H1 (cell line): ENCODE data around the gene MED12L. TPM values are rescaled to one million over a fixed set of nuclear protein-coding genes. Genes with fewer than 3 reads are reported as not detected.

ENCODE experiments used
- CTCF ChIA-PET: fragments of 300-600 bp; sonication (Branson Sonifier 250); formaldehyde crosslinking; loops from one replicate; lab custom pipeline; 2021; ENCODE audit not compliant: partially characterized antibody; lab: Charles Lee
- POLR2A ChIA-PET: fragments of 300-600 bp; sonication (Branson Sonifier 250); formaldehyde crosslinking; loops from one replicate; lab custom pipeline; 2021; ENCODE audit warnings: inconsistent platforms; ENCODE audit not compliant: partially characterized antibody; lab: Charles Lee
- DNase-seq, 2 experiments: peaks; one replicate each; pipeline versions ENCODE4 v3.0.0 to v3.0.0-alpha.2; 2010 to 2022; ENCODE audit warnings: low spot score in 2 of 2, low read depth in 1 of 2, mixed read lengths in 1 of 2
- FAIRE-seq: peaks from 2 replicates; lab custom pipeline; 2011; peaks lifted over from hg19 to GRCh38; lab: Jason Lieb, UNC
- H2AFZ ChIP-seq: 2 replicates; pipeline ENCODE4 v1.8.1; 2012; ENCODE audit warnings: low read length, inconsistent platforms
- H2AK5ac ChIP-seq: 2 replicates; pipeline ENCODE4 v1.6.1; 2013; ENCODE audit warnings: low read depth, low read length
- H2BK120ac ChIP-seq: replicated peaks from 2 replicates; pipeline ENCODE3; 2013; ENCODE audit warnings: low read depth, low read length, inconsistent platforms
- H2BK12ac ChIP-seq: 2 replicates; pipeline ENCODE4 v1.6.1; 2013; ENCODE audit warnings: low read depth, low read length
- H2BK15ac ChIP-seq: 2 replicates; pipeline ENCODE4 v1.6.1; 2013; ENCODE audit warnings: low read length
- H2BK20ac ChIP-seq: 2 replicates; pipeline ENCODE4 v1.6.1; 2013; ENCODE audit warnings: low read length
- H2BK5ac ChIP-seq: 2 replicates; pipeline ENCODE4 v1.6.1; 2013; ENCODE audit warnings: low read depth, low read length
- H3K14ac ChIP-seq: 2 replicates; pipeline ENCODE4 v1.6.1; 2013; ENCODE audit warnings: inconsistent platforms; ENCODE audit not compliant: insufficient read length
- H3K18ac ChIP-seq: 2 replicates; pipeline ENCODE4 v1.6.1; 2013; ENCODE audit warnings: low read length; ENCODE audit errors: extremely low read depth
- H3K23ac ChIP-seq: 2 replicates; pipeline ENCODE4 v1.6.1; 2013; ENCODE audit warnings: inconsistent platforms; ENCODE audit not compliant: insufficient read length
- H3K23me2 ChIP-seq: 2 replicates; pipeline ENCODE4 v1.6.1; 2013; ENCODE audit warnings: low read depth, low read length
- H3K27ac ChIP-seq: 2 replicates; pipeline ENCODE4 v1.6.1; 2011; ENCODE audit warnings: low read depth, low read length, inconsistent platforms
- H3K27me3 ChIP-seq, 4 experiments: replicated peaks in 1 of 4; 1 replicate in 1 of 4; 2 replicates in 3 of 4; pipeline versions ENCODE4 v1.6.1 to v1.8.1; 2011 to 2013; ENCODE audit warnings: low read length in 3 of 4, mild to moderate bottlenecking in 3 of 4, inconsistent platforms in 2 of 4, mixed read lengths in 2 of 4, moderate library complexity in 1 of 4; ENCODE audit not compliant: control insufficient read depth in 3 of 4, insufficient read depth in 3 of 4; ENCODE audit errors: extremely low read depth in 1 of 4
- H3K36me3 ChIP-seq, 4 experiments: 2 replicates each; pipeline versions ENCODE4 v1.6.1 to v1.8.1; 2011 to 2013; ENCODE audit warnings: mild to moderate bottlenecking in 4 of 4, low read length in 3 of 4, moderate library complexity in 2 of 4, control low read depth in 1 of 4, inconsistent platforms in 1 of 4; ENCODE audit not compliant: insufficient read depth in 4 of 4, control insufficient read depth in 2 of 4
- H3K4ac ChIP-seq: replicated peaks from 2 replicates; pipeline ENCODE3; 2013; ENCODE audit warnings: low read length, low read depth, mixed read lengths, inconsistent platforms; ENCODE audit not compliant: insufficient read length
- H3K4me1 ChIP-seq, 4 experiments: replicated peaks in 1 of 4; 1 replicate in 1 of 4; 2 replicates in 3 of 4; pipeline versions ENCODE4 v1.6.1 to v1.8.1; 2011 to 2013; ENCODE audit warnings: low read length in 3 of 4, inconsistent platforms in 2 of 4, mixed read lengths in 1 of 4; ENCODE audit not compliant: insufficient read depth in 4 of 4, control insufficient read depth in 3 of 4
- H3K4me2 ChIP-seq, 2 experiments: 2 replicates each; pipeline versions ENCODE4 v1.6.1 to v1.8.1; 2011 to 2013; ENCODE audit warnings: low read depth in 2 of 2, low read length in 2 of 2, control low read depth in 1 of 2, inconsistent platforms in 1 of 2, mild to moderate bottlenecking in 1 of 2; ENCODE audit not compliant: insufficient read depth in 1 of 2
- H3K4me3 ChIP-seq, 4 experiments: fragments of 200-600, 300-600 bp in 1 of 4; sonication (generic), shearing (Covaris generic), sonication (Bioruptor Twin) in 1 of 4; 2 replicates each; pipeline versions ENCODE4 v1.5.1 to v1.8.1; 2011 to 2016; ENCODE audit warnings: low read length in 4 of 4, low read depth in 3 of 4, control low read depth in 2 of 4, inconsistent platforms in 2 of 4, mild to moderate bottlenecking in 2 of 4, mixed read lengths in 1 of 4, moderate library complexity in 1 of 4; ENCODE audit not compliant: insufficient read depth in 2 of 4; ENCODE audit errors: extremely low read depth in 1 of 4
- H3K56ac ChIP-seq: replicated peaks from 2 replicates; pipeline ENCODE3; 2013; ENCODE audit warnings: low read depth, mild to moderate bottlenecking, mixed read lengths, low read length, inconsistent platforms; ENCODE audit not compliant: insufficient read length
- H3K79me1 ChIP-seq: 2 replicates; pipeline ENCODE4 v1.6.1; 2013; ENCODE audit warnings: low read depth, low read length, control low read depth
- H3K79me2 ChIP-seq, 2 experiments: 2 replicates each; pipeline versions ENCODE4 v1.6.1 to v1.8.1; 2012 to 2013; ENCODE audit warnings: low read length in 2 of 2, mild to moderate bottlenecking in 2 of 2, inconsistent platforms in 1 of 2; ENCODE audit not compliant: insufficient read depth in 2 of 2, control insufficient read depth in 1 of 2
- H3K9ac ChIP-seq, 4 experiments: replicated peaks in 1 of 4; 1 replicate in 1 of 4; 2 replicates in 3 of 4; pipeline versions ENCODE4 v1.6.1 to v1.8.1; 2011 to 2013; ENCODE audit warnings: low read depth in 3 of 4, low read length in 3 of 4, control low read depth in 2 of 4, mild to moderate bottlenecking in 2 of 4, moderate library complexity in 2 of 4, inconsistent platforms in 1 of 4; ENCODE audit errors: extremely low read depth in 1 of 4
- H3K9me3 ChIP-seq, 2 experiments: 2 replicates each; pipeline versions ENCODE4 v1.6.1 to v1.8.1; 2012 to 2013; ENCODE audit warnings: mild to moderate bottlenecking in 2 of 2, moderate library complexity in 2 of 2, control low read depth in 1 of 2, inconsistent platforms in 1 of 2, low read depth in 1 of 2, low read length in 1 of 2, mixed read lengths in 1 of 2; ENCODE audit not compliant: insufficient read depth in 2 of 2
- H4K20me1 ChIP-seq, 2 experiments: replicated peaks in 1 of 2; 2 replicates each; pipeline versions ENCODE3 to v1.8.1; 2011 to 2013; ENCODE audit warnings: inconsistent platforms in 2 of 2, low read length in 2 of 2, mild to moderate bottlenecking in 1 of 2; ENCODE audit not compliant: insufficient read depth in 2 of 2, control insufficient read depth in 1 of 2
- H4K5ac ChIP-seq: 2 replicates; pipeline ENCODE4 v1.6.1; 2013; ENCODE audit warnings: low read length, low read depth, mixed read lengths, inconsistent platforms; ENCODE audit not compliant: insufficient read length
- H4K8ac ChIP-seq: 2 replicates; pipeline ENCODE4 v1.8.0; 2013; ENCODE audit warnings: mild to moderate bottlenecking, moderate library complexity, low read length, inconsistent platforms; ENCODE audit not compliant: insufficient read depth; ENCODE audit errors: extremely low read depth
- H4K91ac ChIP-seq: replicated peaks from 2 replicates; pipeline ENCODE3; 2013; ENCODE audit warnings: low read length, mixed read lengths, inconsistent platforms; ENCODE audit not compliant: insufficient read length
- BACH1 ChIP-seq: IDR thresholded peaks from 2 replicates; pipeline ENCODE4 v1.6.1; 2012; ENCODE audit warnings: low read length, improper control_type of control experiment
- CTBP2 ChIP-seq: IDR thresholded peaks from 2 replicates; pipeline ENCODE4 v1.7.0; 2011; ENCODE audit warnings: borderline replicate concordance, mild to moderate bottlenecking, moderate library complexity, mixed read lengths, low read length; ENCODE audit not compliant: insufficient read depth, insufficient read length
- MAFK ChIP-seq: IDR thresholded peaks from 2 replicates; pipeline ENCODE4 v1.6.1; 2012; ENCODE audit warnings: low read depth, mild to moderate bottlenecking, improper control_type of control experiment, low read length
- POLR2A ChIP-seq, 2 experiments: IDR thresholded peaks; 1 replicate in 1 of 2; 2 replicates in 1 of 2; pipeline ENCODE4 v1.6.1; 2011; ENCODE audit warnings: low read depth in 2 of 2, low read length in 2 of 2, mild to moderate bottlenecking in 2 of 2; ENCODE audit errors: control extremely low read depth in 1 of 2
- WGBS, 2 experiments: shearing (Covaris generic) in 1 of 2; methylation state at CpG; one replicate each; pipeline versions ENCODE4 v1.1.6 to v1.1.7; 2013 to 2015; ENCODE audit warnings: low lambda C conversion rate in 2 of 2, mixed read lengths in 2 of 2, inconsistent platforms in 1 of 2, low coverage in 1 of 2, missing lambda C conversion rate in 1 of 2; ENCODE audit not compliant: insufficient replicate concordance in 2 of 2, insufficient coverage in 1 of 2, insufficient read length in 1 of 2; ENCODE audit errors: extremely low coverage in 1 of 2, missing lambda C conversion rate in 1 of 2; 5-methylcytosine and 5-hydroxymethylcytosine counted together
- polyA plus RNA-seq, 7 experiments: library from polyadenylated mRNA; depleted of rRNA in 3 of 7; stranded (reverse) in 5 of 7; unstranded in 2 of 7; fragments of >200 nt in 5 of 7; fragments of 200-250 nt in 2 of 7; gene quantifications; 1 replicate in 5 of 7; 2 replicates in 1 of 7; 4 replicates in 1 of 7; pipeline versions ENCODE4 v1.2.1 to v1.2.3, GENCODE V29; 2011 to 2013; ENCODE audit warnings: missing spikeins in 2 of 7, mixed read lengths in 2 of 7
- total RNA-seq: library from RNA; stranded (reverse); fragmentation: NEBNext Ultra II Directional; extraction: Animal tissue kit (Norgen Biotek cat#: 25700); gene quantifications from 2 replicates; pipeline ENCODE4 v1.2.1, GENCODE V29; 2021

The MED12L gene
- total and polyA plus RNA-seq, 2 of the 8 experiments (the other 6 are each of a cell fraction or from before 2014, with no cell fraction given): 3.6 to 26.2 TPM

- 82% methylated on average over 2 of the region's 2 CpGs; no CpG with 5 or more reads in 1 of the 2 experiments for WGBS, 2 experiments
- Histone ChIP-seq H3K14ac (no peak overlapping the region), H3K36me3 (no peaks in the 10 kb centered on the region), H3K23ac (no peak overlapping the region), H3K27ac (no peak overlapping the region), H3K18ac (no peak overlapping the region), H2BK20ac (no peak overlapping the region), H2AK5ac (no peak overlapping the region), H3K79me2 (no peaks in the 10 kb centered on the region), H4K5ac (no peak overlapping the region), H2BK12ac (no peak overlapping the region), H3K27me3 (no peaks in the 10 kb centered on the region), H2BK5ac (no peak overlapping the region), H4K20me1 (no peaks in the 10 kb centered on the region), H4K91ac (no peak overlapping the region), H4K8ac (no peak overlapping the region), H3K56ac (no peak overlapping the region), H2BK120ac (no peak overlapping the region), H3K4me2 (no peak overlapping the region), H3K79me1 (no peaks in the 10 kb centered on the region), H3K9me3 (no peaks in the 10 kb centered on the region), H2BK15ac (no peak overlapping the region), H3K4me1 (no peaks in the 10 kb centered on the region; a peak in 2 of 7 replicates), H3K23me2 (no peaks in the 10 kb centered on the region), H3K9ac (no peak overlapping the region), H3K4ac (no peak overlapping the region), H2AFZ (no peak overlapping the region), H3K4me3 (no peak overlapping the region)
- CTCF ChIA-PET: interaction anchor here (0.9 to 1.8 kb wide), 4 partner anchors 15 to 104 kb away, joined by 3 to 4 read pairs (median 3); partner anchors contain the start of gene GPR87
- POLR2A ChIA-PET: no interaction called here
- FAIRE-seq (no peak), DNase-seq (no peak)
- TF ChIP-seq BACH1: no peak
- no peak for TF ChIP-seq CTBP2
- TF ChIP-seq POLR2A (IDR thresholded peaks at IDR 0.05; ENCODE audit: control extremely low read depth in 1 of 2, low read depth in 2 of 2, low read length in 2 of 2): no peak
- no peak for TF ChIP-seq MAFK
Measured at GRCh38 chr3:151331696-151332095, 246.2 kb downstream of the MED12L start.
